Stomach (tissue), 4 donors: ENCODE data around the gene DYSF.

Experiments
- POLR2A ChIP-seq, 4 donors: fragments of 450-650 bp; IDR thresholded peaks; one replicate each; pipeline ENCODE4 v1.6.1; 2016; ENCODE audit warnings: antibody characterized with exemption in 4 of 4, control low read depth in 2 of 4, mild to moderate bottlenecking in 1 of 4, moderate library complexity in 1 of 4
- POLR2AphosphoS5 ChIP-seq, 3 donors: sonication (generic); formaldehyde crosslinking; IDR thresholded peaks; one replicate each; pipeline ENCODE4 v1.6.1; 2016; ENCODE audit warnings: antibody characterized with exemption in 3 of 3
- TF ChIP-seq, protein P1 (sequence below), 7 experiments: fragments of 450-650 bp in 4 of 7; fragments of 200-600 bp in 3 of 7; sonication (generic) in 3 of 7; IDR thresholded peaks; one replicate each; pipeline ENCODE4 v1.5.1; 2016 to 2019; ENCODE audit warnings: antibody characterized with exemption in 7 of 7, control low read depth in 2 of 7, mild to moderate bottlenecking in 1 of 7

DNA sequence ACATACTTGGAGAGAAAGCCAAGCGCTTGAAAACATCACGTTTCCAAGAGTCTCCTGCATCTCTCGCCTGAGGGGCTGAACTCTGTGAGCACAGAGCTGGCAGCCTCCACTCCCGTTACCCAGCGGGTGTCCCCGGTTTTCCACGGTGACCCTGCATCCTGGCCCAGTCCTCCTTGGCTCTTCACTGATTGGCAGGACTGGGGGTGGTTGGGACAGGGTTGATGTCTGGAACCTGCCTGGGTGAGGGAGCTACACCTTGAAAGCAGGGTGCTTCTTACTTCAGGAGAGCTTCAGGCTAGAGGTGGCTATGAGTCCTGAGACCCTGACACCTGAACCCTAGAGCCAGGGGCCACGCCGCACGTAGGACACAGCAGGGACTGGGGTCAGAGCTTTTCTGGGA lies 234.1 kb downstream of the DYSF start:
- TF ChIP-seq, protein P1, sequence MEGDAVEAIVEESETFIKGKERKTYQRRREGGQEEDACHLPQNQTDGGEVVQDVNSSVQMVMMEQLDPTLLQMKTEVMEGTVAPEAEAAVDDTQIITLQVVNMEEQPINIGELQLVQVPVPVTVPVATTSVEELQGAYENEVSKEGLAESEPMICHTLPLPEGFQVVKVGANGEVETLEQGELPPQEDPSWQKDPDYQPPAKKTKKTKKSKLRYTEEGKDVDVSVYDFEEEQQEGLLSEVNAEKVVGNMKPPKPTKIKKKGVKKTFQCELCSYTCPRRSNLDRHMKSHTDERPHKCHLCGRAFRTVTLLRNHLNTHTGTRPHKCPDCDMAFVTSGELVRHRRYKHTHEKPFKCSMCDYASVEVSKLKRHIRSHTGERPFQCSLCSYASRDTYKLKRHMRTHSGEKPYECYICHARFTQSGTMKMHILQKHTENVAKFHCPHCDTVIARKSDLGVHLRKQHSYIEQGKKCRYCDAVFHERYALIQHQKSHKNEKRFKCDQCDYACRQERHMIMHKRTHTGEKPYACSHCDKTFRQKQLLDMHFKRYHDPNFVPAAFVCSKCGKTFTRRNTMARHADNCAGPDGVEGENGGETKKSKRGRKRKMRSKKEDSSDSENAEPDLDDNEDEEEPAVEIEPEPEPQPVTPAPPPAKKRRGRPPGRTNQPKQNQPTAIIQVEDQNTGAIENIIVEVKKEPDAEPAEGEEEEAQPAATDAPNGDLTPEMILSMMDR (IDR thresholded peaks at IDR 0.05): no peak
- no peak for TF ChIP-seq POLR2AphosphoS5 (IDR thresholded peaks at IDR 0.05)
- no peak for TF ChIP-seq POLR2A (IDR thresholded peaks at IDR 0.05)
